ENCODE results near the gene RBMS1.

RBMS1 gene

GRCh38 chr2:160407393-160408172 is 86.0 kb downstream of the RBMS1 start:
- peak; percentile 65 for DNase-seq

GRCh38 chr2:160406591-160407392 is 86.8 kb downstream of the RBMS1 start:
- peak; percentile 65 for DNase-seq

GRCh38 chr2:160405077-160405867 is 88.3 kb downstream of the RBMS1 start:
- DNase-seq = no peak

GRCh38 chr2:160402997-160403979 is 90.3 kb downstream of the RBMS1 start:
- no peak for DNase-seq

- no peak for DNase-seq
These were observed 91.1 kb downstream of the RBMS1 start for GRCh38 chr2:160402501-160402900.

- no peak for DNase-seq
These were observed 91.7 kb downstream of the RBMS1 start for GRCh38 chr2:160401895-160402294.

- no peak for DNase-seq
These were observed 93.7 kb downstream of the RBMS1 start for GRCh38 chr2:160399880-160400279.

- DNase-seq = no peak
These were observed 96.1 kb downstream of the RBMS1 start for GRCh38 chr2:160397530-160397865.

- DNase-seq = no peak
These were observed 99.5 kb downstream of the RBMS1 start for GRCh38 chr2:160394153-160394552.

- DNase-seq = no peak
These were observed 101.4 kb downstream of the RBMS1 start for GRCh38 chr2:160392201-160392600.

- DNase-seq = no peak
These were observed 102.8 kb downstream of the RBMS1 start for GRCh38 chr2:160390544-160391455.

- no peak for DNase-seq
These were observed 103.7 kb downstream of the RBMS1 start for GRCh38 chr2:160389875-160390274.

GRCh38 chr2:160388464-160389263 is 104.9 kb downstream of the RBMS1 start:
- no peak for DNase-seq

GRCh38 chr2:160387558-160388262 is 105.9 kb downstream of the RBMS1 start:
- no peak for DNase-seq

- no peak for DNase-seq
These were observed 108.8 kb downstream of the RBMS1 start for GRCh38 chr2:160384791-160385190.

GRCh38 chr2:160381425-160381951 is 112.1 kb downstream of the RBMS1 start:
- no peak for DNase-seq

- no peak for DNase-seq
These were observed 113.0 kb downstream of the RBMS1 start for GRCh38 chr2:160380611-160381010.

GRCh38 chr2:160380000-160380570 is 113.5 kb downstream of the RBMS1 start:
- DNase-seq = no peak

GRCh38 chr2:160379399-160379798 is 114.2 kb downstream of the RBMS1 start:
- no peak for DNase-seq

Data from activated gamma-delta T cell (primary cell).